CD14-positive monocyte (primary cell): ENCODE measurements around the gene ANKRD17. TPM values are rescaled to one million over a fixed set of nuclear protein-coding genes. Genes with fewer than 3 reads are reported as not detected.
"Not testable (repeated sequence)": the region's sequence is repeated elsewhere in the genome, so short reads cannot be mapped to it uniquely, and the experiment has no call there.

Experiments used
- DNase-seq, 3 donors: peaks; one replicate each; pipeline ENCODE4 v3.0.0-alpha.2; 2011 to 2022
- H2AFZ ChIP-seq: 2 replicates; pipeline ENCODE4 v1.6.0; 2012; ENCODE audit warnings: mild to moderate bottlenecking, low read depth, low read length, inconsistent platforms; ENCODE audit not compliant: insufficient read depth, poor library complexity, severe bottlenecking
- H3K27ac ChIP-seq, 2 donors: 1 replicate in 1 of 2; 2 replicates in 1 of 2; pipeline ENCODE4 v1.5.1; 2012 to 2013; ENCODE audit warnings: low read length in 2 of 2, control low read depth in 1 of 2, inconsistent platforms in 1 of 2, low read depth in 1 of 2, mild to moderate bottlenecking in 1 of 2
- H3K27me3 ChIP-seq, 2 donors: one replicate each; pipeline versions ENCODE4 v1.6.0 to v1.6.1; 2011 to 2013; ENCODE audit warnings: low read length in 2 of 2; ENCODE audit not compliant: control insufficient read depth in 2 of 2, insufficient read depth in 2 of 2
- H3K36me3 ChIP-seq, 2 donors: replicated peaks in 1 of 2; 1 replicate in 1 of 2; 2 replicates in 1 of 2; pipeline versions ENCODE4 v1.5.1 to v1.6.1; 2012 to 2013; ENCODE audit warnings: low read length in 2 of 2, control low read depth in 1 of 2, inconsistent platforms in 1 of 2, mild to moderate bottlenecking in 1 of 2; ENCODE audit not compliant: insufficient read depth in 2 of 2, control insufficient read depth in 1 of 2
- H3K4me1 ChIP-seq, 2 donors: 1 replicate in 1 of 2; 2 replicates in 1 of 2; pipeline versions ENCODE4 v1.5.1 to v1.6.1; 2012 to 2013; ENCODE audit warnings: low read length in 2 of 2, control low read depth in 1 of 2, inconsistent platforms in 1 of 2, mild to moderate bottlenecking in 1 of 2, moderate library complexity in 1 of 2; ENCODE audit not compliant: insufficient read depth in 2 of 2, control insufficient read depth in 1 of 2
- H3K4me2 ChIP-seq: replicated peaks from 2 replicates; pipeline ENCODE3; 2012; ENCODE audit warnings: low read length, moderate library complexity, mild to moderate bottlenecking; ENCODE audit not compliant: poor library complexity, severe bottlenecking; ENCODE audit errors: extremely low read depth
- H3K4me3 ChIP-seq, 3 experiments: fragments of 200-600 bp in 1 of 3; sonication (generic) in 1 of 3; replicated peaks in 1 of 3; 1 replicate in 2 of 3; 2 replicates in 1 of 3; pipeline ENCODE4 v1.5.1; 2011 to 2013; ENCODE audit warnings: low read length in 3 of 3, mild to moderate bottlenecking in 3 of 3, control low read depth in 2 of 3, low read depth in 2 of 3, inconsistent platforms in 1 of 3, moderate library complexity in 1 of 3
- H3K79me2 ChIP-seq: 2 replicates; pipeline ENCODE4 v1.6.0; 2012; ENCODE audit warnings: mild to moderate bottlenecking, control low read depth, inconsistent platforms, low read length, moderate library complexity; ENCODE audit not compliant: insufficient read depth
- H3K9ac ChIP-seq: 2 replicates; pipeline ENCODE4 v1.6.0; 2017; ENCODE audit warnings: low read length, mild to moderate bottlenecking; ENCODE audit not compliant: insufficient read depth, poor library complexity, severe bottlenecking
- H3K9me3 ChIP-seq, 2 donors: replicated peaks in 1 of 2; 1 replicate in 1 of 2; 2 replicates in 1 of 2; pipeline versions ENCODE4 v1.5.1 to v1.6.1; 2012 to 2013; ENCODE audit warnings: low read length in 2 of 2, control low read depth in 1 of 2; ENCODE audit not compliant: control insufficient read depth in 1 of 2, insufficient read depth in 1 of 2
- H4K20me1 ChIP-seq: 2 replicates; pipeline ENCODE4 v1.6.0; 2012; ENCODE audit warnings: mild to moderate bottlenecking, low read length, control low read depth, moderate library complexity; ENCODE audit not compliant: insufficient read depth
- H3K27ac Mint-ChIP-seq, 7 donors: one replicate each; pipeline ENCODE4 v1.8.0; 2020; ENCODE audit warnings: mild to moderate bottlenecking in 7 of 7, mixed read lengths in 7 of 7, moderate library complexity in 6 of 7, inconsistent platforms in 2 of 7
- H3K27me3 Mint-ChIP-seq, 3 donors: one replicate each; pipeline ENCODE4 v1.8.0; 2021 to 2022; ENCODE audit warnings: low read depth in 3 of 3, mild to moderate bottlenecking in 3 of 3, mixed read lengths in 3 of 3, moderate library complexity in 3 of 3, inconsistent platforms in 1 of 3
- H3K36me3 Mint-ChIP-seq, 2 donors: one replicate each; pipeline ENCODE4 v1.8.0; 2020; ENCODE audit warnings: mixed read lengths in 2 of 2, inconsistent platforms in 1 of 2, mild to moderate bottlenecking in 1 of 2
- H3K4me1 Mint-ChIP-seq: one replicate; pipeline ENCODE4 v1.8.0; 2020; ENCODE audit warnings: mild to moderate bottlenecking, mixed read lengths
- H3K4me3 Mint-ChIP-seq, 2 donors: one replicate each; pipeline ENCODE4 v1.8.0; 2020; ENCODE audit warnings: mild to moderate bottlenecking in 2 of 2, mixed read lengths in 2 of 2, moderate library complexity in 1 of 2
- H3K9me3 Mint-ChIP-seq, 7 donors: one replicate each; pipeline ENCODE4 v1.8.0; 2020 to 2022; ENCODE audit warnings: mixed read lengths in 7 of 7, mild to moderate bottlenecking in 6 of 7, moderate library complexity in 6 of 7, inconsistent platforms in 2 of 7
- CTCF ChIP-seq: fragments of 200-600 bp; IDR thresholded peaks from one replicate; pipeline ENCODE4 v1.8.0; 2022; ENCODE audit warnings: antibody characterized with exemption, mild to moderate bottlenecking
- WGBS: methylation state at CpG from one replicate; pipeline ENCODE4 v1.1.5; 2013; ENCODE audit warnings: missing lambda C conversion rate; ENCODE audit not compliant: insufficient coverage; 5-methylcytosine and 5-hydroxymethylcytosine counted together
- intact Hi-C, 2 donors: fragments of 100-400 bp; cut with micrococcal nuclease; formaldehyde crosslinking; loops; one replicate each; pipeline versions ENCODE4 v1.15.0 to v1.15.1; 2023
- polyA plus RNA-seq, 3 donors: library from polyadenylated mRNA; depleted of rRNA in 1 of 3; unstranded in 2 of 3; stranded (reverse) in 1 of 3; fragments of 300-500 nt in 2 of 3; fragments of >200 nt in 1 of 3; fragmentation: Illumina TruSeq in 2 of 3; gene quantifications; 1 replicate in 2 of 3; 2 replicates in 1 of 3; pipeline ENCODE4 v1.2.3, GENCODE V29; 2012 to 2021

ANKRD17 gene
- polyA plus RNA-seq, 3 donors: 5.3 to 18.9 (median 9.0) TPM

GRCh38 chr4:73299548-73300280, 41.1 kb upstream of the ANKRD17 start:
- no peak for TF ChIP-seq CTCF
- Histone ChIP-seq H3K27ac (no peak overlapping the region), H3K36me3 (no peaks in the 10 kb centered on the region), H4K20me1 (no peaks in the 10 kb centered on the region), H3K9me3 (peaks cover 0 to 9% of the 10 kb centered on the region in 2 donors), H3K4me2 (no peak overlapping the region), H3K9ac (no peak overlapping the region), H2AFZ (no peak overlapping the region), H3K79me2 (no peaks in the 10 kb centered on the region), H3K27me3 (no peaks in the 10 kb centered on the region), H3K4me1 (no peaks in the 10 kb centered on the region), H3K4me3 (no peak overlapping the region)
- intact Hi-C loops: no loop called here
- Mint-ChIP-seq H3K27me3 (peaks cover 0 to 3% (median 2%) of the 10 kb centered on the region in 3 donors), H3K27ac (peak overlapping the region in 2 of 7 donors; percentile 42 to 55), H3K4me3 (no peak overlapping the region), H3K9me3 (peaks cover 2 to 20% (median 7%) of the 10 kb centered on the region in 7 donors), H3K4me1 (no peaks in the 10 kb centered on the region), H3K36me3 (no peaks in the 10 kb centered on the region)
- 97% methylated on average over 21 of the region's 25 CpGs for WGBS
- no peak for DNase-seq

- Mint-ChIP-seq H3K27ac (peak overlapping the region in 1 of 7 donors; percentile 12), H3K9me3 (peaks cover 14 to 32% (median 19%) of the 10 kb centered on the region in 7 donors)
- H3K4me1 ChIP-seq, DNase-seq, H3K36me3 ChIP-seq, H3K4me3 ChIP-seq, intact Hi-C loops, H3K79me2 ChIP-seq, H3K9ac ChIP-seq, H3K4me3 Mint-ChIP-seq, H3K27me3 ChIP-seq, H3K4me2 ChIP-seq, H3K27ac ChIP-seq, H3K36me3 Mint-ChIP-seq, H3K27me3 Mint-ChIP-seq, H2AFZ ChIP-seq, H4K20me1 ChIP-seq, H3K4me1 Mint-ChIP-seq: not testable (repeated sequence)
- WGBS: 100% methylated on average over 8 of the region's 9 CpGs
- peaks cover 9 to 16% of the 10 kb centered on the region in 2 donors for H3K9me3 ChIP-seq
Observed at GRCh38 chr4:73292661-73293060, 34.1 kb upstream of the ANKRD17 start.
